Midbrain (tissue), 1 donor: ENCODE data around the gene PDE10A.
"Not testable (repeated sequence)": the region's sequence is repeated elsewhere in the genome, so short reads cannot be mapped to it uniquely, and the experiment has no call there.

ENCODE experiments used
- DNase-seq: peaks from one replicate; lab custom pipeline; 2025; lab: John Stamatoyannopoulos, UW

Gene PDE10A

GRCh38 chr6:165469483-165469882 lies 193.6 kb downstream of the PDE10A start:
- DNase-seq = no peak

GRCh38 chr6:165468340-165469235 lies 194.5 kb downstream of the PDE10A start:
- no peak for DNase-seq

GRCh38 chr6:165463499-165463898 lies 199.5 kb downstream of the PDE10A start:
- DNase-seq = not testable (repeated sequence)

- DNase-seq = not testable (repeated sequence)
Measured at GRCh38 chr6:165459605-165460301, 203.3 kb downstream of the PDE10A start.

GRCh38 chr6:165458134-165458533 lies 204.9 kb downstream of the PDE10A start:
- no peak for DNase-seq

- no peak for DNase-seq
Measured at GRCh38 chr6:165456286-165456685, 206.8 kb downstream of the PDE10A start.

- no peak for DNase-seq
Measured at GRCh38 chr6:165455488-165455887, 207.6 kb downstream of the PDE10A start.

- no peak for DNase-seq
Measured at GRCh38 chr6:165453395-165453794, 209.6 kb downstream of the PDE10A start.

GRCh38 chr6:165451838-165452237 lies 211.2 kb downstream of the PDE10A start:
- no peak for DNase-seq

- no peak for DNase-seq
Measured at GRCh38 chr6:165448210-165448609, 214.8 kb downstream of the PDE10A start.

GRCh38 chr6:165447141-165447540 lies 215.9 kb downstream of the PDE10A start:
- DNase-seq = no peak

- no peak for DNase-seq
Measured at GRCh38 chr6:165446331-165446730, 216.7 kb downstream of the PDE10A start.

- DNase-seq = no peak
Measured at GRCh38 chr6:165443462-165443861, 219.6 kb downstream of the PDE10A start.

- DNase-seq = no peak
Measured at GRCh38 chr6:165441181-165441580, 221.9 kb downstream of the PDE10A start.

- peak; percentile 30 for DNase-seq
Measured at GRCh38 chr6:165439928-165440554, 223.0 kb downstream of the PDE10A start.

GRCh38 chr6:165426892-165427291 lies 236.1 kb downstream of the PDE10A start:
- DNase-seq = no peak

- no peak for DNase-seq
Measured at GRCh38 chr6:165422192-165422591, 240.8 kb downstream of the PDE10A start.

GRCh38 chr6:165417278-165417865 lies 245.7 kb downstream of the PDE10A start:
- DNase-seq = no peak

- no peak for DNase-seq
Measured at GRCh38 chr6:165404697-165405096, 258.3 kb downstream of the PDE10A start.

- DNase-seq = no peak
Measured at GRCh38 chr6:165404296-165404695, 258.7 kb downstream of the PDE10A start.

GRCh38 chr6:165403006-165403595 lies 259.9 kb downstream of the PDE10A start:
- no peak for DNase-seq

GRCh38 chr6:165401092-165401491 lies 261.9 kb downstream of the PDE10A start:
- DNase-seq = no peak
